ENCODE results near the gene LDHAL6B. TPM values are rescaled to one million over a fixed set of nuclear protein-coding genes. Genes with fewer than 3 reads are reported as not detected.

LDHAL6B gene
- total RNA-seq, 1 experiment from 2014 or later: not detected

DNA sequence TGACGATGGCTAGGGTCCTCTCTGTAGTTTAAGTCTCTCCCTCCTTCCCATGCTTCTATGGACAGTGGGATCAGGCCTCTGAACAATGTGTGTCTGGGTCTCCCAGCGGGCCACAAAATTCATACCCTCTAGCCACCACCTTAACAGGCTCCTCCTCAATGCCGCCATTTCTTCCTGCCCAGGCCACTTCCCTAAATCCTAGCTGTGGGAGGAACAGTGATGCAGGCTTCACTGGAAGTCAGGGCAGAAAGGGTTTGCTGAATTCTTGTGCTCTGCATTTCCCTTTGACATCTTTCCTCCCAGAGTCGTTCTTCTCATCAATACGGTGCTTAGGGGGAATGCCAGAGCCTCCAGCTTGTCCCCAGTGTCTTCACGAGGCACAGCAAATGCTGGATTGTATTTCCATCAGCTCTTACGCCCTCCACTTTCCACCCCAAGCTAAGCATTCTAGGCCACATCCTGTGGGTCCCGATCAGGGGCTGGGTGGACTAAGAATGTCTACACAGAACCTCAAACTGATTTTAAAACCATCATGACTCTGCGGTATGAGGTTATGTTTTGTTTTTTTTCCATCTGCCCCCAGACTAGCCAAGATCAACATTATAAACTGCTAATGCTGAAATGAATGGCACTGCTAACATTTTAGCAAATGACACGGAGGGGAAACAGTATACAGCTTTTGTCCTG is 11.9 kb upstream of the LDHAL6B start:
- no peak overlapping the region for H3K4me3 ChIP-seq (ENCODE audit: insufficient read depth, low read depth, low read length)
- H3K36me3 ChIP-seq (replicated peaks; ENCODE audit: control insufficient read depth, insufficient read depth, low read length): peaks cover 11% of the 10 kb centered on the region
- no peaks in the 10 kb centered on the region for H3K27me3 ChIP-seq (ENCODE audit: control insufficient read depth, insufficient read depth, low read length)
- no peak for DNase-seq

DNA sequence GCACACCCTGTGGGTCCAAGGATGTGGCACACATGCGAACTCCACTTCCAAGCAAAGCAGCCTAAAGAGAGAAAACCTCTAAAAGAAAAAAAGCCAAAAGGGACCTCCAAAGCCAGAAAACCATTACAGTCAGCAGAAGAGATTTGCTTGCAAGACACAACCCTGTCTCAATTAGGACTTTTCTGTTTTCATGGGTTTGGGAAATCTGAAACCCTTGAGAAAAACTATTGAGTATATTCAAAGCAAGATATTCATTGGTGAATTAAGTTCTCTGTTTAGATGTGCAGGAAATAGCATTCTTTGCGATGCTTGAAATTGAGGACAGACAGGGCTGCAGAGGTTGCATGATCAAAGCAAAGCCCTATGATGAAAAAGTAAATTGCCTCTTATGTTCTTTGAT is 10.2 kb upstream of the LDHAL6B start:
- Histone ChIP-seq H3K27me3 (ENCODE audit: control insufficient read depth, insufficient read depth, low read length) (no peaks in the 10 kb centered on the region), H3K4me3 (ENCODE audit: insufficient read depth, low read depth, low read length) (no peak overlapping the region), H3K36me3 (replicated peaks; ENCODE audit: control insufficient read depth, insufficient read depth, low read length) (peaks cover 6% of the 10 kb centered on the region)
- DNase-seq: no peak

DNA sequence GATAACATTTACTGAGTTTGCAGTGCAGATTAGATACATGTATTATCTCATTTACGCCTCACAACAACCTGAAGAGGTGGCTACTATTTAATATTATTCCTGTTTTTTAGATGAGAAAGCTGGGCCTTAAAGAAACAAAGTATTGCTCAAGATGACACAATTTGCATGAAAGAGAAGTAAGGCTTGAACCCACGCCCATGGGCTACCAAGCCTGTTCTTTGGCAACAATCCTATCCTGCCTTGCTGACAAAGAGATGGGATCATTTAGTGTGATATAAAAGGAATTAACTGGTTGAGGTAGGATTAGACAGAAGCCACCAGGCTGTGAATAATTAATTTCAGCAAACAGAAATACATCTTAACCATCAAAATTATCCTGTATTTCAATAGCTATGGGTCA is 9.2 kb upstream of the LDHAL6B start:
- peaks cover 8% of the 10 kb centered on the region for H3K36me3 ChIP-seq (replicated peaks; ENCODE audit: control insufficient read depth, insufficient read depth, low read length)
- H3K27me3 ChIP-seq (ENCODE audit: control insufficient read depth, insufficient read depth, low read length): no peaks in the 10 kb centered on the region
- H3K4me3 ChIP-seq (ENCODE audit: insufficient read depth, low read depth, low read length): no peak overlapping the region
- no peak for DNase-seq

DNA sequence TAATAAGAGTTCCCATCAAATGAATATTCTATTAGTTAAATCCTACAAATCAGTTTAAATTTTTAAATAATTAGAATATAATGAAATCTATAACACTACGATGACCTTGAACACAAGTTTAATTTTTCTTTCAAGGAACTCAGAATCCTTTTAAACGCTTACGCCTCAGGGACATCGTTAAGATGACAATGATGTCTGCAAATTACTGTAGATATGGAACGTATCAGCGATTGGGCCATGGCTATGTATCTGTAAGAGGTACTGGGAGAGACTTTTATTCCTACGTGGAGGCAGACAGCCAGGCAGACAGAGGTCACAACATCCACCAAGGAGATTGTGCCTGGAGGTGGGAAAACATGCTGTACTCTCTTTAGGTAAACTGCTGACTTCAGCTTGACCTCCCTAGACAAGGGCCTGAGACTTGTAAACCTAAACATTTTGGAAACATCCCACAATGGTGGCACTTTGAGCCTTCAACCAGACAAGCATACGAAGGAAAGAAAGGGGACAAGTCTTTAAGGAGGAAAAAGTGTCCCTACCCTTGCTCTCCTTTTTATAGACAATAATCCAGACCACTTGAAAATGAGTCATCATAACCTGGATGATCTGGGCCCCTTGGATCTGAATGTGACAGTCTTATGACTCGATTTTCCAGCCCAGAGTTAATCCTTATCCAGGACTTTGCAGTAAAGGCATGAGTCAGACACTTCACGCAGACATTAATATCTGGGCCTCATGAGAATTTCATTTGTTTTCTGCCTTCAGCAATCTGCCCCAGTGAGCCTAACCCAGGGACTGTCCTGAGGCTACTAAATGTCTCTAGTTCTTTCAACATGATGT is 6.8 kb upstream of the LDHAL6B start:
- DNase-seq: no peak
- no peak overlapping the region for H3K4me3 ChIP-seq (ENCODE audit: insufficient read depth, low read depth, low read length)
- H3K36me3 ChIP-seq (replicated peaks; ENCODE audit: control insufficient read depth, insufficient read depth, low read length): peaks cover 10% of the 10 kb centered on the region
- no peaks in the 10 kb centered on the region for H3K27me3 ChIP-seq (ENCODE audit: control insufficient read depth, insufficient read depth, low read length)

DNA sequence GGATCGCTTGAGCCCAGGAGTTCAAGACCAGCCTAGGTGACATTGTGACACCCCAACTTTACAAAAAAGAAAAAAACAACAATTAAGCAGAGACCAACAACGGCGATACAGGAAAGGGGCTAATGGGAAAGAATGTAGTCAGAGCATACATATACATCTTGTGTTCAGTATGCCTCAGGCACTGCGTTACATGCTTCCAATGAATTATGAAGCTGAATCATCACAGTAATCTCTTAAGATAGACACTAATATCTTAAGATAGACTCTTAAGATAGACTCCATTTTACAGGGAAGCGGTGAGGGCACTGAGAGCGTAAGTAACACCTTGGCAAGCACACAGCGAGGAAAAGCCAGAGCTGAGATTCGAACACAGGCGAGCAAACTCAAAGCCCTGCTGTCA is 6.1 kb upstream of the LDHAL6B start:
- H3K4me3 ChIP-seq (ENCODE audit: insufficient read depth, low read depth, low read length): no peak overlapping the region
- DNase-seq: no peak
- H3K36me3 ChIP-seq (replicated peaks; ENCODE audit: control insufficient read depth, insufficient read depth, low read length): peaks cover 11% of the 10 kb centered on the region
- no peaks in the 10 kb centered on the region for H3K27me3 ChIP-seq (ENCODE audit: control insufficient read depth, insufficient read depth, low read length)

DNA sequence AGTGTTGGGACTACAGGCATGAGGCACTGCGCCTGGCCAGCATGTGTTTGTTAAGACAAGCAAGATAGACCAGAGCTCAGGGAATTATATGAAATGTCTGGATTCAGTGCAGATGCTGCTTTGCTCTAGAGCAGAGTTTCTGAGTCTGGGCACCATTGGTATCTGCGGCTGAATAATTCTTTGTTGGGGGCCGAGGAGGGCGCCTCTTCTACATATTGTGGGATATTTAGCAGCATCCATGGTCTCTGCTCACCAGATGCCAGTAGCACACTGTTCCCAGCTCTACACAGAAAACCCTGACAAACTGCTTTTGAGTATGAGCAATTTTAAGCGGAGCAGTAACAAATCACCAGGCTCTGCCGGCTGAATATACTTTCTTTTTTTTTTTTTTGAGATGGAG is 3.6 kb upstream of the LDHAL6B start:
- H3K27me3 ChIP-seq (ENCODE audit: control insufficient read depth, insufficient read depth, low read length): no peaks in the 10 kb centered on the region
- DNase-seq: no peak
- H3K36me3 ChIP-seq (replicated peaks; ENCODE audit: control insufficient read depth, insufficient read depth, low read length): peaks cover 15% of the 10 kb centered on the region
- H3K4me3 ChIP-seq (ENCODE audit: insufficient read depth, low read depth, low read length): no peak overlapping the region

DNA sequence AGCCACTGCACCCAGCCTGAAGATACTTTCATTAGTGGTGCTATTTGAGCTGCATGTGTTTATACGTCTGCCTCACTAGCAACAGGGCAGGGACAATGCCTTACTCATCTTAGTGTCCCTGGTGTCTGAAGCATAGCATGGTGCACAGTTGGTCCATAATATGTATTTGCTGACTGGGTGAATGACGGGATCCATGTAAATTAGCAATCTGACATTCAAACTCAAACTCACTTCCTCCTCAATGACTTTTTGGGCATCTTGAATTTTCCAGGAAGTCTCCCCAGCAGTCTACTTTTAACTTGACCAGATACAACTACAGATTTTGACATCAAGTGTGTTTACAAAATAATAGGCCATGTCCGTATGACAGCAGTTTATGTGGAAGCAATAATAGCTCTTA is 3.0 kb upstream of the LDHAL6B start:
- Histone ChIP-seq H3K4me3 (ENCODE audit: insufficient read depth, low read depth, low read length) (no peak overlapping the region), H3K36me3 (replicated peaks; ENCODE audit: control insufficient read depth, insufficient read depth, low read length) (peaks cover 17% of the 10 kb centered on the region), H3K27me3 (ENCODE audit: control insufficient read depth, insufficient read depth, low read length) (no peaks in the 10 kb centered on the region)
- DNase-seq: no peak

DNA sequence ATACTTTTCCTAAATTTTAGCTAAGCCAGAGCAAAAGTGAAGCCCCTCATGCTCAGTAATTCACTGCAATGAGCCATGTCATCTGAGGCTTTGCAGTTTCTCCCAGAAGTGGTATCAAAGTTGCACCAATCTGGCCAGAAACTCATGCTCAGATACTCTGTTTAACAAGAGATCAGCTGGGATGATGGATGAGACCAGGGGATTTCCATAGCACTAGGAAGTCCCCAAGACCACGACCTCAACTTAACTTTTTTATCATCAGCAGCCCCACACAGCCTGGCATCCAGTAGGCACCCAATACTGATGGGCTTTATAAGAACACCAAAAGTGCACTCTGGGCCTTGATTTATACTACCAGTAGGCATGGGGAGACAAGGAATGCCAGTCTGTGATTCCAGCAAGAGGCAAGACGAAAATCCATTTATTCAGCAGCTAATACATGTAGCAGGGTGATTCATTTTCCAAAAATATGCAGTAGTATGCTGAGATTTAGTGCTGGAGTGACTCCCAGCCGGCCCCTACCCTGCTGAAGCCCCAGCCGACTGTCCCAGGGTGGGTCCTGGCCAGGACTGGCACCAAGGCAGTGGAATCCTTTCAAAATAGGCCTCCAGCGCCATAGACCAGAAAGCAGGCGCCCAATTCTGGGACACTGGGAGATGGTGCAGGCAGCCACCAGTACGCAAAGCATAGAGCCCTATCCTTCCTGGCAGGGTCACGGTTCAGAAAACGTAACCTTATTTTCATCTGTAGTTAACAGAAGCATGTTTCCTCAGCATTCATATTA is 612 bp upstream of the LDHAL6B start:
- Histone ChIP-seq H3K36me3 (replicated peaks; ENCODE audit: control insufficient read depth, insufficient read depth, low read length) (peaks cover 19% of the 10 kb centered on the region), H3K27me3 (ENCODE audit: control insufficient read depth, insufficient read depth, low read length) (no peaks in the 10 kb centered on the region), H3K4me3 (ENCODE audit: insufficient read depth, low read depth, low read length) (no peak overlapping the region)
- DNase-seq: no peak

DNA sequence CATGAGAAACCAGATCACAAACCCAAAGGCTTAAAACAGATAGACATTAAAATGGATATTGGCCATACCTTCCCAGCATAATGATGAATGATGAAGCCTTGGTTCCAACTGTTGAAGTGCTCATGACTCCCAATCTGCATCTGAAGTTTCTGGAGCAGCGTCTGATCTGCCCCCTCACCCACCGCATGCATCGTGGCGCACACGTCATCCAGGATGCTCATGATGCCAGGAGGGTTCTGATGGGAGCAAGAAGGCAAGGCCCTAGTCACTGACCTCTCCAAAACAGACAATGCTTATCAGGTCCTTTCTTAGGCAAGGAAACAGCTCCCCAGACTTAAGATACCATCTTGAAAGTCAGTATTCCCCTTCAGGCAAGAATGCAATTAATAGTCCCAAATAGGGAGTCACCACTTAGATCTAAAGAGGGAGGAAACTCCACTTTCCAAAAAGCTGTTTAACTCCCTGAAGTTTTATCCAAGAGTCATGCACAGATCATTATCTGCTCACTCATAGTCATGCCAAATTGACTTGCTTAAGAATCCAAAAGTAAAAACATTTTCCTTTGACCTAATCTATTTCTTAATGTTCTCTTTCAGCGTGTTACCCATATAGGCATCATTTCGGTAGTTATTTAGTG is 2.1 kb downstream of the LDHAL6B start:
- no peak overlapping the region for H3K4me3 ChIP-seq (ENCODE audit: insufficient read depth, low read depth, low read length)
- DNase-seq: no peak
- H3K36me3 ChIP-seq (replicated peaks; ENCODE audit: control insufficient read depth, insufficient read depth, low read length): peaks cover 14% of the 10 kb centered on the region
- no peaks in the 10 kb centered on the region for H3K27me3 ChIP-seq (ENCODE audit: control insufficient read depth, insufficient read depth, low read length)

DNA sequence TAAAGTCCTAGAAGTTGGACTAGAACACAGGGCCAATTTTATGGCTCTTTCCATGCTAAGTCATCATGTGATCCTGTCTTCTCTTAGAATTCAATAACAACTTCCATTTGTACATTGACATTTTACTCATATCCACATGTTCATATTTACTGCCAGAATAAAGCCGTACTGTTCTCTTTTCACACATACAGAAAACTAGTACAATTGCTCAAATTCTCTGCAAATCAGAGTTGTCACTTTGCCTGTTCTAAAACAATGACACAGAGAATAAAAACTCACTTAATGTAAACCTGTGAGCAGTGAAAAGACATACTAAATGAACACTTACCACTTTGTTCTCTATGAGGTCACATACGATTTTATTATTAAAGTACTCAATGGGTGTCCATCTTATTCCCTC is 3.5 kb downstream of the LDHAL6B start:
- H3K36me3 ChIP-seq (replicated peaks; ENCODE audit: control insufficient read depth, insufficient read depth, low read length): peaks cover 8% of the 10 kb centered on the region
- H3K4me3 ChIP-seq (ENCODE audit: insufficient read depth, low read depth, low read length): no peak overlapping the region
- no peaks in the 10 kb centered on the region for H3K27me3 ChIP-seq (ENCODE audit: control insufficient read depth, insufficient read depth, low read length)
- no peak for DNase-seq

DNA sequence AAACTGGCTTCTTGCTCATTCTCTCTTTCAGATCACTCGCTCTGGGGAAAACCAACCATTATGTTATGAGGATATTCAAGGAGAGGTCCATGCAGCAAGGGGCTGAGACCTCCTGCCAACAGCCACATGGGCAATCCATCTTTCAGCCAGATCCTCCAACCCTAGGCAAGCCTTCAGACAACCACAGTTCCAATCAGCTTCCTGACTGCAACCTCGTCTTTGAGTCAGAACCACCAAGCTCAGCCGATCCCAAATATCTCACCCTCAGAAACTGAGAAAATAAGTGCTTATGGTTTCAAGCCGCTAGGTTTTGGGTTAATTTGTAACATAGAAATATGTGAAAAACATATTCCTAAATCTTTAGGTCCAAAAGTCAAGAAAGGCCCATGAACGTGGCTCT is 10.3 kb downstream of the LDHAL6B start:
- H3K27me3 ChIP-seq (ENCODE audit: control insufficient read depth, insufficient read depth, low read length): no peaks in the 10 kb centered on the region
- no peak overlapping the region for H3K4me3 ChIP-seq (ENCODE audit: insufficient read depth, low read depth, low read length)
- peaks cover 2% of the 10 kb centered on the region for H3K36me3 ChIP-seq (replicated peaks; ENCODE audit: control insufficient read depth, insufficient read depth, low read length)
- no peak for DNase-seq

DNA sequence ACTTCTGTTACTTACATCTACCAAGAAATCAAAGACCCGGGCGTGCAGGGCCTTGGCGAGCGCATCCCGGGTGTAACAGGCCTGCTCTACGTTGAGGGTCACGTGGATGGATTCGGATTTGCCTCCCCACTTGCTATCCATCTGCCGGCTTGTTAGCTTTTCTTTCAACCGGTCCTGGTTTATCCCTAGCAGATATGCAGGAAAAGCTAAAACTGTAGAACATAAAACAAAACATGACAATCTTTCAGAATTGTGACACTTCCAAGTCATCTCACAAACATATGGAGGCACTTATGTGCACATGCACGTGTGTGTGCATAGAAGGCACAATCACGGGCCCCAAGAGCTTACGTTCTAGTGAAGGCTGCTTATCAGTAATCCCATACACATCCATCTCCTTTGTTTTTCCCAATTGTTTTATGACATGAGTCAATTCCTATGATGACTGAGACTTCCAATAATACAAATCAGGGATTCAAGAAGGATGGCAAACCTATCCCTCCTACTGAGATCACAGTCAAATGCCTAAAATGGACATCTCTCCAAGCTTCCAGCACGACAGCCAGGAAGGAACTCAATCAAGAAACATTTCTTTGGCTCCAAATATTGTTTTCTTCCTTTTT is 11.3 kb downstream of the LDHAL6B start:
- no peaks in the 10 kb centered on the region for H3K27me3 ChIP-seq (ENCODE audit: control insufficient read depth, insufficient read depth, low read length)
- no peak overlapping the region for H3K4me3 ChIP-seq (ENCODE audit: insufficient read depth, low read depth, low read length)
- DNase-seq: no peak
- H3K36me3 ChIP-seq (replicated peaks; ENCODE audit: control insufficient read depth, insufficient read depth, low read length): peaks cover 2% of the 10 kb centered on the region

DNA sequence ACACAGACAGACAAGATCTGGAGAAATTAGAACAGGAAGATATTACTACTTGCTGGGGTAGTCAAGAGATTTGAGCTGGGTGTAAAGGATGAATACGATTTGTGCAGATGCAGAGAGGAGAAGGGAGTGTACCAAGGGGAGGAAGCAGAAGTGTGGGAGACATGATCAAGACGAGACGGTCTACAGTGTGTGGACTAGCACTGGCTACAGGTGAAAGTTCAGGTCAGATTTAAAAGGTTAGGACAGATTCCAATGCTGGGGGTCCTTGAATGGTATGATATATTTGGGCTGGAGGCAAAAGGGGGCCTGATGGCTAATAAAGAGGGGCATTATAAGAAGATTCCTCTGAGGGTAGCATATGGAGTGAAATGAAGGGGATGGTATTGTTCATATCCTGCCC is 12.1 kb downstream of the LDHAL6B start:
- Histone ChIP-seq H3K36me3 (replicated peaks; ENCODE audit: control insufficient read depth, insufficient read depth, low read length) (peaks cover 4% of the 10 kb centered on the region), H3K27me3 (ENCODE audit: control insufficient read depth, insufficient read depth, low read length) (no peaks in the 10 kb centered on the region), H3K4me3 (ENCODE audit: insufficient read depth, low read depth, low read length) (no peak overlapping the region)
- no peak for DNase-seq

All from H7 (cell line).